Dermis lymphatic vessel endothelial cell (primary cell): ENCODE measurements around the gene VPS45. TPM values are rescaled to one million over a fixed set of nuclear protein-coding genes. Genes with fewer than 3 reads are reported as not detected.

Experiments
- total RNA-seq: library from RNA; depleted of rRNA; stranded (reverse); fragments of >200 nt; gene quantifications from 2 replicates; pipeline ENCODE4 v1.2.1, GENCODE V29; 2014

Gene VPS45, protein sequence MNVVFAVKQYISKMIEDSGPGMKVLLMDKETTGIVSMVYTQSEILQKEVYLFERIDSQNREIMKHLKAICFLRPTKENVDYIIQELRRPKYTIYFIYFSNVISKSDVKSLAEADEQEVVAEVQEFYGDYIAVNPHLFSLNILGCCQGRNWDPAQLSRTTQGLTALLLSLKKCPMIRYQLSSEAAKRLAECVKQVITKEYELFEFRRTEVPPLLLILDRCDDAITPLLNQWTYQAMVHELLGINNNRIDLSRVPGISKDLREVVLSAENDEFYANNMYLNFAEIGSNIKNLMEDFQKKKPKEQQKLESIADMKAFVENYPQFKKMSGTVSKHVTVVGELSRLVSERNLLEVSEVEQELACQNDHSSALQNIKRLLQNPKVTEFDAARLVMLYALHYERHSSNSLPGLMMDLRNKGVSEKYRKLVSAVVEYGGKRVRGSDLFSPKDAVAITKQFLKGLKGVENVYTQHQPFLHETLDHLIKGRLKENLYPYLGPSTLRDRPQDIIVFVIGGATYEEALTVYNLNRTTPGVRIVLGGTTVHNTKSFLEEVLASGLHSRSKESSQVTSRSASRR
- 22.9 and 23.4 TPM in 2 replicates for total RNA-seq

DNA sequence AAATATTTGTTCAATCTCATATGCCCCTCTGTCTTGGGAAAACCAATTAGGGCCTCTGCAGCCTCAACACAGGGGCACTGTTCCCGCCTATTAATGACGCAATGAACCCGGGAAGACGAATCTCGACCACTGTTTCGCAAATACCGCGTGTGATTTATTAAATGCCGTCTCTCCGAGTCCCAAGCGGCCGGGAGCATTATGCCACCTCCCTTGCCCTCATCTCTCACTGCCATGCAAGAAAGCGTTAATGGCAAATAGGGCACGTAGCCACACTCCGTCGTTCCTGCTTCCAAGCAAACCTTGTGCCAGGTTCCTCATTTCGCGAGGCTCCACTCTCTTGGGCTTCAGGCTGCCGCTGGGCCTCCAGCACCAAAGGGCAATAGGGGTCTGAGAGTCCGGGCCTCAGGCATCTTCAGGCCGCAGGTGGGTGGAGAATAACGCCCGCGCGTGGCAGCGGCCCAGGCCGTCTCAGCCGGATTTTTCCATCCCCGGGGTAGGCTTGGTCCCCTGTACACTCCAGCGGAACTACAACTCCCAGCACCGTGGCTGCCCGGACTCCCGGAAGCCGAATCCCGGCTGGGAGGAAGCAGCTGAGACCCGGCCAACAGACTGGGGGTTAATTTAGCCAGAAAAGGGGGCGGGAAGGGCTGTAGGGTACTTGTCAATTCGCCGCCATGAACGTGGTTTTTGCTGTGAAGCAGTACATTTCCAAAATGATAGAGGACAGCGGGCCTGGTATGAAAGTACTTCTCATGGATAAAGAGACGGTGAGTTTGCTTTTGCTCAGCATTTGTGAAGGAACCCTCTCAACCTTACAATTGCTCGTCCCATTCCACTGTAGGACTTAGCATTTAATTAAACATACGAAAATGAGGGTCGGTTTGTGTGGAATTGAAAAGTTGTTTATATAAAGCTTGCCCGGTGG is at the start of gene VPS45:
Gene VPS45, plus strand, starts transcription at position 593 of the 925 bp plus-strand sequence. Its CDS starts 82 bp downstream, at position 675.

DNA sequence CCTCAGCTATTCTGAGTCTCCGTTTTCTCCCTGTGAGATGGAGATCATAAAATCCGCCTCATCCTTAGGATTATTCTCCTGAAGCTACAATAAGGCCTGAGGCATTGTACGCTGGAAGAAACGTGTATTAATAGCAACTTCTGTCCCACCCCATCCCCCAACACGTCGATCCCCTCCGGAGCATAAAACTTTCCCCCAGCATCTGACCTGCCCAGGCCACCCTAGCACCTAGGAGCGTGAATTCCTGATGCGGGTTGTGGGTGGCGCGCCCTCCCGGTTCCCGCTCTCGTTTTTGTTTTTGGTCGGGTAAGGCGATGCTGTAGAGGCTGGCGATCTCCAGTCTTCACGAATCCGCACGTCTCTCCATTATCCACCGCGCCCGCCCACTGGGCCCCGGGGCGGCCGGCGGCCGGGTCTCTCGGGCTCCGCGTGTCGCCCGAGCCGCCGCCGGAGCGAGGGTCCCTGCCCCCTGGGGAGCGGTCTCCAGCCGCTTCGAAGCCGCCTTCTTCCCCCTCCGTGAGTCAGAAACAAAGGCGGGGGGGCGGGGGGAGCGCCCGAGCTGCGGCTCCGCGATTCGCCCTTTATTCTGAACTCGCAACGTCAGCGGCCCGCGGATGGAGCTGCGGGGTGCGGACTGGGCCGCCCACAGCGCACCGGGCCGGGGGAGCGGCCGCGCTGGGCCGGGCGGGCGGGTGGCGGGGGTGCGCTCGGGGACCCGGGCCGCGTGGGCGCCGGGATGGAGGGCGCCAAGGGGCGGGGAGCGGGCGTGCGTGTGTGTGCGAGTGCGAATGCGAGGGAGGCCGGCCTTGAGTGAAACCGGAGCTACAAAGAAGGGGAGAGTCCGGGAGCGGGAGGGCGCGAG is 81.9 kb downstream of the VPS45 start, which contains the start of gene PLEKHO1:
Gene PLEKHO1, plus strand, starts transcription at position 646 of the 862 bp plus-strand sequence. CDS start 342 bp downstream, outside the sequence.

Other genes starting within 250 kb of the VPS45 start
- 7.4 and 7.8 TPM in 2 replicates for gene BOLA1, start 168.2 kb upstream of the VPS45 start, total RNA-seq
- gene SV2A, start 149.9 kb upstream of the VPS45 start, total RNA-seq = 2.6 and 3.0 TPM in 2 replicates
- 8.9 and 10.4 TPM in 2 replicates for gene SF3B4, start 140.0 kb upstream of the VPS45 start, total RNA-seq
- 0.22 and 0.34 TPM in 2 replicates for gene MTMR11, start 130.9 kb upstream of the VPS45 start, total RNA-seq
- gene OTUD7B, start 57.0 kb upstream of the VPS45 start, total RNA-seq = 11.4 and 11.8 TPM in 2 replicates
- gene PLEKHO1, start 82.1 kb downstream of the VPS45 start, total RNA-seq = 37.2 and 41.7 TPM in 2 replicates
- 13.2 and 17.3 TPM in 2 replicates for gene ANP32E, start 168.3 kb downstream of the VPS45 start, total RNA-seq
- not detected in 2 replicates for gene CA14, start 190.0 kb downstream of the VPS45 start, total RNA-seq
- 146 and 168 TPM in 2 replicates for gene APH1A, start 201.2 kb downstream of the VPS45 start, total RNA-seq
- 0.17 and 0.54 TPM in 2 replicates for gene C1orf54, start 205.0 kb downstream of the VPS45 start, total RNA-seq
- 2.0 TPM in 2 replicates for gene CIART, start 214.8 kb downstream of the VPS45 start, total RNA-seq
- 59.5 and 77.8 TPM in 2 replicates for gene MRPS21, start 226.1 kb downstream of the VPS45 start, total RNA-seq